B cell (primary cell): Measurements from ENCODE around the gene LCP1.

Source experiments
- CTCF ChIP-seq: fragments of 200-600 bp; IDR thresholded peaks from one replicate; pipeline ENCODE4 v1.8.0; 2022; ENCODE audit warnings: antibody characterized with exemption, mild to moderate bottlenecking
- EZH2 ChIP-seq: IDR thresholded peaks from 2 replicates; pipeline ENCODE4 v1.6.1; 2012; ENCODE audit warnings: borderline replicate concordance, low read depth, mild to moderate bottlenecking, moderate library complexity, low read length; ENCODE audit not compliant: insufficient read depth, poor library complexity, severe bottlenecking

GRCh38 chr13:46172531-46172991, 9.4 kb downstream of the LCP1 start:
- TF ChIP-seq CTCF = no peak
- no peak for TF ChIP-seq EZH2
